Gastroesophageal sphincter (tissue), 3 donors: Measurements from ENCODE around the gene CYP4A11.

Experiments
- EP300 ChIP-seq: sonication (generic); formaldehyde crosslinking; IDR thresholded peaks from one replicate; pipeline ENCODE4 v1.6.1; 2017; ENCODE audit warnings: antibody characterized with exemption, mild to moderate bottlenecking
- POLR2A ChIP-seq, 2 donors: fragments of 450-650 bp; IDR thresholded peaks; one replicate each; pipeline ENCODE4 v1.6.1; 2017; ENCODE audit warnings: antibody characterized with exemption in 2 of 2, mild to moderate bottlenecking in 2 of 2, moderate library complexity in 1 of 2
- POLR2AphosphoS5 ChIP-seq: sonication (generic); formaldehyde crosslinking; IDR thresholded peaks from one replicate; pipeline ENCODE4 v1.6.1; 2017; ENCODE audit warnings: antibody characterized with exemption
- TF ChIP-seq, protein P1 (sequence below), 4 experiments: fragments of 200-600 bp in 2 of 4; fragments of 450-650 bp in 2 of 4; sonication (generic) in 1 of 4; IDR thresholded peaks; one replicate each; pipeline ENCODE4 v1.5.1; 2017 to 2019; ENCODE audit warnings: antibody characterized with exemption in 4 of 4, mild to moderate bottlenecking in 2 of 4, moderate library complexity in 2 of 4

DNA sequence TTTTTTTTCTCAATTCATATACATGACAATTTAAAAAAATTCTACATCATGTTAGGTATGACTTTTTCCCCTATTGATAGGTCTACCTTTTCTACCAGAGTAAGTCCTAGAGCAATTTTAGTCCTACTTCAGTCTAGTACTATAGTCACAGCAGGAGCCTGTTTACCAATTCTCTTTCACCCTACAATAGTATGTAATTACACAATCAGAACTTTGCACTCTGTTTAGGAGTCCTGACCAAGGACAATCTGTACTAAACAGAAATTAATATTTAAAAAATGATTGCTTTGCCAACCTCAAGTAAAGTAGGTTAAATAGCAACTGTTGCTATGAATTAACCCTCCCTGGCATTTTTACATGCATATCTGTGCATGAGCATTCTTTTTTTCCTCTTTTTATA, 810 bp upstream of the CYP4A11 start:
- TF ChIP-seq, protein P1, sequence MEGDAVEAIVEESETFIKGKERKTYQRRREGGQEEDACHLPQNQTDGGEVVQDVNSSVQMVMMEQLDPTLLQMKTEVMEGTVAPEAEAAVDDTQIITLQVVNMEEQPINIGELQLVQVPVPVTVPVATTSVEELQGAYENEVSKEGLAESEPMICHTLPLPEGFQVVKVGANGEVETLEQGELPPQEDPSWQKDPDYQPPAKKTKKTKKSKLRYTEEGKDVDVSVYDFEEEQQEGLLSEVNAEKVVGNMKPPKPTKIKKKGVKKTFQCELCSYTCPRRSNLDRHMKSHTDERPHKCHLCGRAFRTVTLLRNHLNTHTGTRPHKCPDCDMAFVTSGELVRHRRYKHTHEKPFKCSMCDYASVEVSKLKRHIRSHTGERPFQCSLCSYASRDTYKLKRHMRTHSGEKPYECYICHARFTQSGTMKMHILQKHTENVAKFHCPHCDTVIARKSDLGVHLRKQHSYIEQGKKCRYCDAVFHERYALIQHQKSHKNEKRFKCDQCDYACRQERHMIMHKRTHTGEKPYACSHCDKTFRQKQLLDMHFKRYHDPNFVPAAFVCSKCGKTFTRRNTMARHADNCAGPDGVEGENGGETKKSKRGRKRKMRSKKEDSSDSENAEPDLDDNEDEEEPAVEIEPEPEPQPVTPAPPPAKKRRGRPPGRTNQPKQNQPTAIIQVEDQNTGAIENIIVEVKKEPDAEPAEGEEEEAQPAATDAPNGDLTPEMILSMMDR (IDR thresholded peaks at IDR 0.05): no peak
- TF ChIP-seq POLR2A (IDR thresholded peaks at IDR 0.05) (no peak), EP300 (no peak), POLR2AphosphoS5 (no peak)
